ENCODE data around the gene NOX3.
"Not testable (repeated sequence)": the region's sequence is repeated elsewhere in the genome, so short reads cannot be mapped to it uniquely, and the experiment has no call there.

The NOX3 gene

GRCh38 chr6:155371230-155371629 lies 84.4 kb downstream of the NOX3 start:
- DNase-seq (ENCODE audit: low spot score): no peak

- DNase-seq (ENCODE audit: low spot score): no peak
These were observed 89.3 kb downstream of the NOX3 start for GRCh38 chr6:155366325-155366724.

- no peak for DNase-seq (ENCODE audit: low spot score)
These were observed 90.7 kb downstream of the NOX3 start for GRCh38 chr6:155364844-155365437.

GRCh38 chr6:155364021-155364420 lies 91.6 kb downstream of the NOX3 start:
- not testable (repeated sequence) for DNase-seq (ENCODE audit: low spot score)

GRCh38 chr6:155362968-155363632 lies 92.5 kb downstream of the NOX3 start:
- DNase-seq (ENCODE audit: low spot score): not testable (repeated sequence)

GRCh38 chr6:155354167-155354566 lies 101.5 kb downstream of the NOX3 start:
- DNase-seq (ENCODE audit: low spot score): no peak

GRCh38 chr6:155352811-155353210 lies 102.8 kb downstream of the NOX3 start:
- no peak for DNase-seq (ENCODE audit: low spot score)

- no peak for DNase-seq (ENCODE audit: low spot score)
These were observed 103.6 kb downstream of the NOX3 start for GRCh38 chr6:155352130-155352420.

- DNase-seq (ENCODE audit: low spot score): no peak
These were observed 104.1 kb downstream of the NOX3 start for GRCh38 chr6:155351273-155352129.

- no peak for DNase-seq (ENCODE audit: low spot score)
These were observed 105.7 kb downstream of the NOX3 start for GRCh38 chr6:155349956-155350355.

- no peak for DNase-seq (ENCODE audit: low spot score)
These were observed 106.5 kb downstream of the NOX3 start for GRCh38 chr6:155349129-155349528.

- no peak for DNase-seq (ENCODE audit: low spot score)
These were observed 107.8 kb downstream of the NOX3 start for GRCh38 chr6:155347800-155348199.

GRCh38 chr6:155346957-155347356 lies 108.7 kb downstream of the NOX3 start:
- no peak for DNase-seq (ENCODE audit: low spot score)
